Activated naive CD4-positive, alpha-beta T cell treated with anti-CD3 and anti-CD28 coated beads, Interleukin-2, amount 50 U/mL, for 16 hours (primary cell): ENCODE measurements around the gene SBF2.

ENCODE experiments used
- DNase-seq: peaks from one replicate; pipeline ENCODE4 v3.0.0-alpha.2; 2020

SBF2 gene

DNA sequence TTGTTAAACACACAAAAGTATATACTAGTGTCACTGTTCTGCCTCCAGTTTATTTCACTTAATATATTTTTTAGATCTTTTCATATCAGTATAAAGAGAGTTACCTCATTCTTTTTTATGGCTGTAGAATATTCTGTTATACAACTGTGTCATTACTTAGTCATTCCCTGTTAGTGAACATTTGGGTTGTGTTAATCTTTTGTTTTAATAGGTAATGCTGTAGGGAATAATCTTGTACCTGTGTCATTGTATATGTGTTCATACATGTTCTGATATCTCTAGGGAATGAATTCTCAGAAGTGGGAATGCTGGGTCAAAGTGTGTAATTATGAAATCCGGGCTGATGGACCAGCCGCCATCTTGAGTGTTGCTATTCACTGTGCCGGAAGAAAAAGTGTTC, 558.8 kb downstream of the SBF2 start:
- no peak for DNase-seq

DNA sequence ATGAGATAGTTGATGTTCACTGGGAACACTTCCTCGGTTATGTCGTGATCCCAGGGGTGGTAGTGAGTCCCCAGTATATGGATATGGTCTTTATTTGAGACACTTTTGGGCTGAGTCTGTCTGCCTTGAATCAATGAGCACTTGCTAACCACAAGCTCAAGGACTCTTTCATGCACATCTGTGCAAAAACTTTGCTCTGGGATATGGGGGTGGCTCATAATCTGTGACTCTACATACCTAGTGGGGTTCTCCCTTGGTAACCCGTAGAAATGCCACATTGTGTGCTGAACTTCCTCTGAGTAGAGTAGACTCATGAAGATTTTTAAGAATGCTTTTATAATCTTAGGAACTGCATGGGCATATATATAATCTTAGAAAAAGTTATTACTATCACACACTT, 560.8 kb downstream of the SBF2 start:
- no peak for DNase-seq

DNA sequence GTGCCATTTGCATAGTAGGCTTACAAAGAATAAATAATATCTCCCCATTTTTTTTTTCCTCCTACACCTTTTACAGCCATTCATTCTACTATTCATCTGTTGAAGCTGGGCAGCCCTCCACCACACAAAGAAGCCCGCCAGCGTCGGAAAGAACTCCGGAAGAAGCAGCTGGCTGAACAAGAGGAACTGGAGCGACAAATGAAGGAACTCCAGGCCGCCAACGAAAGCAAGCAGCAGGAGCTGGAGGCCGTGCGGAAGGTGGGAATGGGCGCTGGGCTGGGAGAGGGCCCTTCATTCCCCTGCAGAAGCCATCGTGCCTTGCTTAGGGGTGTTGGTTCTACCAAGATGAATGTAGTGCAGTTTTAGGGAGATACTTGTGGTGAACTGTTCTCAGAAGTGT, 561.6 kb downstream of the SBF2 start:
- no peak for DNase-seq

DNA sequence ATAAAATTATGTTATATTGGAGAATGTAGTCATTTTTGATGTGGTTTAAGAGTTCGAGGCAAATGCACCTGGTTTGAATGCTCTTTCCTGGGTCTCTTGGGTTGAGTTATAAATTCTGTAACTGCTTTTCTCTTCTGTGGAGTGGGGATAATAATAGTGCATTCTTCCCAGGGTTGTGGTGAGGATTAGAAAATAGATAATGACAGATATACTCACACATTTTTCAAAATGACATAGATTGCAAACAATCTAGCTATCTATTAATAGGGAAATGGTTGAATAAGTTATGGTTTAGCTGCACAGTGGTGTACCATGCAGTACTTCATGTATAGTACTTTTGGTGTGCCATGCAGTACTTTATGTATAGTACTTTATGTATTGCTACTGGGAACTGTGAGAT, 562.8 kb downstream of the SBF2 start:
- no peak for DNase-seq
